CD8-positive, alpha-beta memory T cell (primary cell): Measurements from ENCODE around the gene TBC1D16. TPM values are rescaled to one million over a fixed set of nuclear protein-coding genes. Genes with fewer than 3 reads are reported as not detected.

Experiments
- CTCF ChIA-PET: fragments of 350-600 bp; sonication (Branson Sonifier 250); formaldehyde crosslinking; loops from one replicate; lab custom pipeline; 2021; ENCODE audit warnings: antibody characterized with exemption; lab: Charles Lee
- POLR2A ChIA-PET: fragments of 350-600 bp; sonication (Branson Sonifier 250); formaldehyde crosslinking; loops from one replicate; lab custom pipeline; 2021; ENCODE audit warnings: antibody characterized with exemption; lab: Charles Lee
- DNase-seq, 5 donors: peaks; one replicate each; pipeline versions ENCODE4 v3.0.0 to v3.0.0-alpha.2; 2020 to 2022; ENCODE audit warnings: mixed read lengths in 1 of 5
- H3K27ac ChIP-seq: one replicate; pipeline ENCODE4 v1.7.0; 2013; ENCODE audit warnings: low read depth, mild to moderate bottlenecking, low read length, moderate library complexity
- H3K27me3 ChIP-seq: 2 replicates; pipeline ENCODE4 v1.7.0; 2013; ENCODE audit warnings: low read length, mild to moderate bottlenecking; ENCODE audit not compliant: insufficient read depth, poor library complexity, severe bottlenecking
- H3K36me3 ChIP-seq: 2 replicates; pipeline ENCODE4 v1.7.0; 2013; ENCODE audit warnings: mild to moderate bottlenecking, low read length, moderate library complexity; ENCODE audit not compliant: insufficient read depth
- H3K4me1 ChIP-seq: 2 replicates; pipeline ENCODE4 v1.7.0; 2013; ENCODE audit warnings: mild to moderate bottlenecking, low read length, moderate library complexity; ENCODE audit not compliant: insufficient read depth
- H3K4me3 ChIP-seq: 2 replicates; pipeline ENCODE4 v1.7.0; 2013; ENCODE audit warnings: mild to moderate bottlenecking, low read length
- H3K9me3 ChIP-seq: 2 replicates; pipeline ENCODE4 v1.7.0; 2013; ENCODE audit warnings: mild to moderate bottlenecking, low read length
- H3K27ac Mint-ChIP-seq, 8 donors: one replicate each; pipeline ENCODE4 v1.8.0; 2020 to 2021; ENCODE audit warnings: mixed read lengths in 8 of 8, mild to moderate bottlenecking in 6 of 8, inconsistent platforms in 3 of 8, moderate library complexity in 3 of 8
- H3K27me3 Mint-ChIP-seq, 2 donors: one replicate each; pipeline ENCODE4 v1.8.0; 2020 to 2021; ENCODE audit warnings: mixed read lengths in 2 of 2, mild to moderate bottlenecking in 1 of 2, moderate library complexity in 1 of 2
- H3K36me3 Mint-ChIP-seq, 3 donors: one replicate each; pipeline ENCODE4 v1.8.0; 2020 to 2021; ENCODE audit warnings: mixed read lengths in 3 of 3, inconsistent platforms in 1 of 3, mild to moderate bottlenecking in 1 of 3
- H3K4me1 Mint-ChIP-seq, 3 donors: one replicate each; pipeline ENCODE4 v1.8.0; 2020 to 2021; ENCODE audit warnings: mixed read lengths in 3 of 3, inconsistent platforms in 1 of 3, mild to moderate bottlenecking in 1 of 3
- H3K4me3 Mint-ChIP-seq, 7 donors: one replicate each; pipeline ENCODE4 v1.8.0; 2020 to 2021; ENCODE audit warnings: mixed read lengths in 7 of 7, mild to moderate bottlenecking in 6 of 7, moderate library complexity in 4 of 7, inconsistent platforms in 2 of 7
- H3K9me3 Mint-ChIP-seq, 5 donors: one replicate each; pipeline ENCODE4 v1.8.0; 2020 to 2022; ENCODE audit warnings: mixed read lengths in 5 of 5, mild to moderate bottlenecking in 3 of 5, moderate library complexity in 2 of 5, inconsistent platforms in 1 of 5
- polyA plus RNA-seq: library from polyadenylated mRNA; unstranded; fragments of 300-500 nt; fragmentation: Illumina TruSeq; gene quantifications from one replicate; pipeline ENCODE4 v1.2.3, GENCODE V29; 2021
- total RNA-seq, 2 experiments: library from RNA; stranded (reverse); gene quantifications; one replicate each; pipeline ENCODE4 v1.2.3, GENCODE V29; 2021

TBC1D16 gene
- total and polyA plus RNA-seq, 3 experiments from 2014 or later: 0.33 to 4.3 (median 3.5) TPM

GRCh38 chr17:80071116-80071841, 35.6 kb upstream of the TBC1D16 start:
- Mint-ChIP-seq H3K9me3 (peaks cover 0 to 2% (median 0%) of the 10 kb centered on the region in 5 donors), H3K27me3 (peaks cover 7 to 17% of the 10 kb centered on the region in 2 donors), H3K36me3 (no peaks in the 10 kb centered on the region), H3K4me3 (no peak overlapping the region), H3K27ac (peak overlapping the region in 1 of 8 donors; percentile 58), H3K4me1 (peaks cover 1 to 9% (median 6%) of the 10 kb centered on the region in 3 donors)
- H3K9me3 ChIP-seq: no peaks in the 10 kb centered on the region
- POLR2A ChIA-PET: interaction anchor here (0.6 kb wide), 1 partner anchor 63 kb away, joined by 6 read pairs; no protein-coding TSS in a partner anchor
- no peak overlapping the region for H3K27ac ChIP-seq
- H3K4me1 ChIP-seq: no peaks in the 10 kb centered on the region
- no peak for DNase-seq
- H3K4me3 ChIP-seq: no peak overlapping the region
- H3K27me3 ChIP-seq: no peaks in the 10 kb centered on the region
- no peaks in the 10 kb centered on the region for H3K36me3 ChIP-seq
- CTCF ChIA-PET: no interaction called here

GRCh38 chr17:80070375-80071115, 34.9 kb upstream of the TBC1D16 start:
- ChIA-PET CTCF (no interaction called here), POLR2A (no interaction called here)
- H3K27me3 Mint-ChIP-seq: peaks cover 7 to 14% of the 10 kb centered on the region in 2 donors
- H3K27ac Mint-ChIP-seq: no peak overlapping the region
- H3K4me1 Mint-ChIP-seq: peaks cover 1 to 9% (median 6%) of the 10 kb centered on the region in 3 donors
- no peaks in the 10 kb centered on the region for H3K27me3 ChIP-seq
- H3K9me3 Mint-ChIP-seq: peaks cover 0 to 2% (median 0%) of the 10 kb centered on the region in 5 donors
- no peaks in the 10 kb centered on the region for H3K36me3 ChIP-seq
- no peaks in the 10 kb centered on the region for H3K36me3 Mint-ChIP-seq
- H3K27ac ChIP-seq: no peak overlapping the region
- no peaks in the 10 kb centered on the region for H3K4me1 ChIP-seq
- H3K4me3 Mint-ChIP-seq: no peak overlapping the region
- H3K9me3 ChIP-seq: no peaks in the 10 kb centered on the region
- DNase-seq: no peak
- H3K4me3 ChIP-seq: no peak overlapping the region

- Mint-ChIP-seq H3K36me3 (no peaks in the 10 kb centered on the region), H3K27me3 (peaks cover 7 to 11% of the 10 kb centered on the region in 2 donors), H3K27ac (peak overlapping the region in 1 of 8 donors; percentile 55), H3K4me1 (peaks cover 1 to 9% (median 6%) of the 10 kb centered on the region in 3 donors), H3K4me3 (no peak overlapping the region), H3K9me3 (peaks cover 0 to 2% (median 0%) of the 10 kb centered on the region in 5 donors)
- no peaks in the 10 kb centered on the region for H3K27me3 ChIP-seq
- H3K27ac ChIP-seq: no peak overlapping the region
- no peaks in the 10 kb centered on the region for H3K36me3 ChIP-seq
- H3K4me1 ChIP-seq: no peaks in the 10 kb centered on the region
- H3K4me3 ChIP-seq: no peak overlapping the region
- ChIA-PET POLR2A (no interaction called here), CTCF (interaction anchor here (1.4 kb wide), 1 partner anchor 33 kb away, joined by 3 read pairs; the partner anchor contains the start of gene GAA)
- H3K9me3 ChIP-seq: no peaks in the 10 kb centered on the region
- no peak for DNase-seq
Observed at GRCh38 chr17:80068301-80069222, 32.9 kb upstream of the TBC1D16 start.

- Mint-ChIP-seq H3K4me3 (no peak overlapping the region), H3K36me3 (no peaks in the 10 kb centered on the region), H3K27me3 (peaks cover 4 to 5% of the 10 kb centered on the region in 2 donors), H3K27ac (no peak overlapping the region), H3K4me1 (peaks cover 1 to 9% (median 6%) of the 10 kb centered on the region in 3 donors), H3K9me3 (peaks cover 0 to 2% (median 0%) of the 10 kb centered on the region in 5 donors)
- no peak for DNase-seq
- H3K27ac ChIP-seq: no peak overlapping the region
- ChIA-PET POLR2A (no interaction called here), CTCF (interaction anchor here (1.4 kb wide), 1 partner anchor 34 kb away, joined by 3 read pairs; the partner anchor contains the start of gene GAA)
- no peak overlapping the region for H3K4me3 ChIP-seq
- no peaks in the 10 kb centered on the region for H3K27me3 ChIP-seq
- H3K9me3 ChIP-seq: no peaks in the 10 kb centered on the region
- no peaks in the 10 kb centered on the region for H3K4me1 ChIP-seq
- H3K36me3 ChIP-seq: no peaks in the 10 kb centered on the region
Observed at GRCh38 chr17:80067393-80067986, 31.8 kb upstream of the TBC1D16 start.

GRCh38 chr17:80065478-80066170, 30.0 kb upstream of the TBC1D16 start:
- no peaks in the 10 kb centered on the region for H3K36me3 Mint-ChIP-seq
- ChIA-PET POLR2A (no interaction called here), CTCF (interaction anchor here (1.2 kb wide), 1 partner anchor 57 kb away, joined by 4 read pairs; no protein-coding TSS in a partner anchor)
- no peak for DNase-seq
- Histone ChIP-seq H3K4me1 (no peaks in the 10 kb centered on the region), H3K36me3 (no peaks in the 10 kb centered on the region), H3K27me3 (no peaks in the 10 kb centered on the region), H3K4me3 (no peak overlapping the region), H3K27ac (no peak overlapping the region), H3K9me3 (no peaks in the 10 kb centered on the region)
- peaks cover 0 to 2% (median 0%) of the 10 kb centered on the region in 5 donors for H3K9me3 Mint-ChIP-seq
- peaks cover 0 to 2% of the 10 kb centered on the region in 2 donors for H3K27me3 Mint-ChIP-seq
- H3K27ac Mint-ChIP-seq: no peak overlapping the region
- peaks cover 0 to 1% (median 0%) of the 10 kb centered on the region in 3 donors for H3K4me1 Mint-ChIP-seq
- H3K4me3 Mint-ChIP-seq: no peak overlapping the region

GRCh38 chr17:80064696-80065095, 29.0 kb upstream of the TBC1D16 start:
- Histone ChIP-seq H3K27me3 (no peaks in the 10 kb centered on the region), H3K4me1 (no peaks in the 10 kb centered on the region), H3K27ac (no peak overlapping the region), H3K36me3 (no peaks in the 10 kb centered on the region), H3K9me3 (no peaks in the 10 kb centered on the region), H3K4me3 (no peak overlapping the region)
- Mint-ChIP-seq H3K9me3 (peaks cover 0 to 2% (median 0%) of the 10 kb centered on the region in 5 donors), H3K36me3 (no peaks in the 10 kb centered on the region), H3K27me3 (peaks cover 0 to 5% of the 10 kb centered on the region in 2 donors), H3K4me1 (peaks cover 0 to 1% (median 0%) of the 10 kb centered on the region in 3 donors), H3K27ac (no peak overlapping the region), H3K4me3 (no peak overlapping the region)
- POLR2A ChIA-PET: no interaction called here
- CTCF ChIA-PET: no interaction called here
- DNase-seq: no peak
